RWPE1 (cell line): ENCODE results near the gene LMCD1.
A peak's percentile ranks its signal among the peaks of the same experiment; 100 is the strongest.

Experiments used
- CTCF ChIA-PET: fragments of 350-600 bp; sonication (Branson Sonifier 250); formaldehyde crosslinking; extraction: SDS; loops from one replicate; lab custom pipeline; 2021; lab: Yijun Ruan, JAX
- POLR2A ChIA-PET: fragments of 400-600 bp; formaldehyde crosslinking; extraction: SDS; loops from one replicate; lab custom pipeline; 2020; ENCODE audit warnings: antibody characterized with exemption; ENCODE audit not compliant: low non-redundant PET; lab: Yijun Ruan, JAX
- DNase-seq: peaks from one replicate; pipeline ENCODE4 v3.0.0; 2012; ENCODE audit warnings: low spot score
- H3K27ac ChIP-seq: fragments of 450-650 bp; 2 replicates; pipeline ENCODE4 v1.5.1; 2017
- CTCF ChIP-seq: fragments of 450-650 bp; conservative IDR thresholded peaks from 2 replicates; pipeline ENCODE4 v1.5.1; 2017; ENCODE audit warnings: low read depth, mild to moderate bottlenecking

Gene LMCD1

GRCh38 chr3:8524656-8525399 is 23.2 kb downstream of the LMCD1 start:
- DNase-seq: no peak
- H3K27ac ChIP-seq: no peak overlapping the region
- no peak for TF ChIP-seq CTCF
- POLR2A ChIA-PET: no interaction called here
- CTCF ChIA-PET: no interaction called here

GRCh38 chr3:8525893-8526292 is 24.3 kb downstream of the LMCD1 start:
- DNase-seq: no peak
- H3K27ac ChIP-seq: no peak overlapping the region
- ChIA-PET CTCF (no interaction called here), POLR2A (no interaction called here)
- TF ChIP-seq CTCF: no peak

- no peak for TF ChIP-seq CTCF
- POLR2A ChIA-PET: no interaction called here
- DNase-seq: no peak
- no peak overlapping the region for H3K27ac ChIP-seq
- CTCF ChIA-PET: no interaction called here
Observed at GRCh38 chr3:8529181-8529637, 27.6 kb downstream of the LMCD1 start.

GRCh38 chr3:8529738-8530525 is 28.3 kb downstream of the LMCD1 start:
- CTCF ChIA-PET: no interaction called here

GRCh38 chr3:8530581-8530980 is 29.0 kb downstream of the LMCD1 start:
- POLR2A ChIA-PET: no interaction called here
- no peak for TF ChIP-seq CTCF
- CTCF ChIA-PET: no interaction called here
- DNase-seq: no peak
- no peak overlapping the region for H3K27ac ChIP-seq

More at GRCh38 chr3:8529738-8530525, 28.3 kb downstream of the LMCD1 start:
- H3K27ac ChIP-seq: no peak overlapping the region
- POLR2A ChIA-PET: no interaction called here
- TF ChIP-seq CTCF: no peak
- DNase-seq: no peak

- POLR2A ChIA-PET: no interaction called here
- no peak for TF ChIP-seq CTCF
- H3K27ac ChIP-seq: peak overlapping the region; percentile 12; the same call in 1 of the 2 replicates
- CTCF ChIA-PET: interaction anchor here (0.6 kb wide), 1 partner anchor 25 kb away, joined by 4 read pairs; no protein-coding TSS in a partner anchor
- peak; percentile 36 for DNase-seq
Observed at GRCh38 chr3:8532251-8532871, 30.7 kb downstream of the LMCD1 start.
